Stomach (tissue), 9 donors: ENCODE data around the gene ATF3. TPM values are rescaled to one million over a fixed set of nuclear protein-coding genes. Genes with fewer than 3 reads are reported as not detected.

Source experiments
- DNase-seq, 2 donors: peaks; one replicate each; pipeline versions ENCODE4 v3.0.0 to v3.0.0-alpha.2; 2013 to 2019
- H3K27ac ChIP-seq, 5 donors: fragments of 200-600 bp in 4 of 5; sonication (generic) in 4 of 5; one replicate each; pipeline ENCODE4 v1.5.1; 2013 to 2019; ENCODE audit warnings: mild to moderate bottlenecking in 1 of 5, moderate library complexity in 1 of 5
- H3K27me3 ChIP-seq, 3 donors: fragments of 200-600 bp; sonication (generic); one replicate each; pipeline ENCODE4 v1.5.1; 2017 to 2019; ENCODE audit warnings: mixed run types in 1 of 3
- H3K36me3 ChIP-seq, 4 donors: fragments of 200-600 bp; sonication (generic); 1 replicate in 3 of 4; 2 replicates in 1 of 4; pipeline ENCODE4 v1.5.1; 2016 to 2019
- H3K4me1 ChIP-seq, 4 donors: fragments of 200-600 bp; sonication (generic); one replicate each; pipeline ENCODE4 v1.5.1; 2016 to 2019
- H3K4me3 ChIP-seq, 4 donors: fragments of 200-600 bp; sonication (generic) in 3 of 4; one replicate each; pipeline ENCODE4 v1.5.1; 2016 to 2019; ENCODE audit warnings: mild to moderate bottlenecking in 1 of 4
- H3K9me3 ChIP-seq, 4 donors: fragments of 200-600 bp; sonication (generic); one replicate each; pipeline ENCODE4 v1.5.1; 2016 to 2019
- EP300 ChIP-seq: sonication (generic); formaldehyde crosslinking; IDR thresholded peaks from one replicate; pipeline ENCODE4 v1.6.1; 2017; ENCODE audit warnings: antibody characterized with exemption
- POLR2A ChIP-seq, 4 donors: fragments of 450-650 bp; IDR thresholded peaks; one replicate each; pipeline ENCODE4 v1.6.1; 2016; ENCODE audit warnings: antibody characterized with exemption in 4 of 4, control low read depth in 2 of 4, mild to moderate bottlenecking in 1 of 4, moderate library complexity in 1 of 4
- POLR2AphosphoS5 ChIP-seq, 3 donors: sonication (generic); formaldehyde crosslinking; IDR thresholded peaks; one replicate each; pipeline ENCODE4 v1.6.1; 2016; ENCODE audit warnings: antibody characterized with exemption in 3 of 3
- WGBS, 5 donors: extraction: QIAGEN DNeasy Blood & Tissue Kit in 3 of 5; methylation state at CpG; one replicate each; pipeline versions ENCODE4 v1.1.5 to v1.1.7; 2013 to 2018; 5-methylcytosine and 5-hydroxymethylcytosine counted together
- intact Hi-C: fragments of 100-400 bp; cut with DNase I; formaldehyde crosslinking; loops from one replicate; pipeline ENCODE4 v1.15.1; 2023; ENCODE audit warnings: low total_unique reads
- polyA plus RNA-seq, 3 donors: library from polyadenylated mRNA; stranded (reverse); fragments of 200-250 nt; gene quantifications; one replicate each; pipeline ENCODE4 v1.2.3, GENCODE V29; 2013
- total RNA-seq, 5 donors: library from RNA; depleted of rRNA; stranded (reverse); fragments of >200 nt; gene quantifications; one replicate each; pipeline versions ENCODE4 v1.1.0 to v1.2.3, GENCODE V29; 2014 to 2016
- TF ChIP-seq, protein P1 (sequence below), 7 experiments: fragments of 450-650 bp in 4 of 7; fragments of 200-600 bp in 3 of 7; sonication (generic) in 3 of 7; IDR thresholded peaks; one replicate each; pipeline ENCODE4 v1.5.1; 2016 to 2019; ENCODE audit warnings: antibody characterized with exemption in 7 of 7, control low read depth in 2 of 7, mild to moderate bottlenecking in 1 of 7
- donor health status: healthy with polysubstance abuse.
- donor health status: Bipolar disorder and iron deficiency.
- donor health status: healthy.

Gene ATF3
- total and polyA plus RNA-seq, 8 donors, result 14.0 to 60.2 (median 33.0) TPM; not detected in 1

DNA sequence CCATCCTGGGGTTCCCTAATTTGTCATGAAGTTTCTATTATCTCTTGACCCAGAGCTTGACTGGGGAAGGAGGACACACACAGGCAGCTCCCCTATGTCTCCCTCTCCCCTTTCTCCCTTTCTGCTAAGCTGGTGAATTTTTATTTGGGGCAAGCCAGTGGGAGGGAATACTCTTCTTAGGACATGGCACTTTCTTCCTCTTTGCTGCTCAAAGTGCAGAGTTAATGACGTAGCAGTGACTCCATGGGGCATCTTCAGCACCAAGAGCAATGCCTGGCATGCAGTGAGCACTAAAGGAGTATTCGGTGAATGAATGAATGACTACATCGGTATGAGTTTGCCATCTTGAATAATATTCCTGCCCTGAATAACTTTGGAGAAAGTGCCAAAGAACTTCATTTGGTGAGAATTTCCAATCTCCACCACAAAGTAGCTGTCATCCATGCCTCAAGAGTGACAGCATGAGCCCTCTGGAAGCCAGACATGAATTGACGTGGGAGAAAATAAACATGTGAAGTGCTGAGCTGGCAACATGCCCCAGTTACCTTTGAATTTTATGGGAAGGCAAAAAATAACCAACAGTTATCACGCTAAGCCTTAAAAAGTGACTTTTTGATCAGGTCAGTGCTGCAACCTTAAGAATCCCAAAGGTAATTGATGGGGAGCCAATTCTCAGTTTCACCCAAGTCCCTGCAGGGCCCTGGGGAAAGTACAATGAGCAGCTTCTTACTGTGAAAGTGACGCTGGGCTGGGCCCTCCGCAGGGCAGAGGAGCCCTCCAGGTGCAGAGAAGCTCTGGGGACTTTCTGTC, 22.1 kb upstream of the ATF3 start:
- H3K4me1 ChIP-seq, result no peaks in the 10 kb centered on the region
- no peak overlapping the region for H3K4me3 ChIP-seq
- H3K27ac ChIP-seq, result no peak overlapping the region
- TF ChIP-seq, protein P1, sequence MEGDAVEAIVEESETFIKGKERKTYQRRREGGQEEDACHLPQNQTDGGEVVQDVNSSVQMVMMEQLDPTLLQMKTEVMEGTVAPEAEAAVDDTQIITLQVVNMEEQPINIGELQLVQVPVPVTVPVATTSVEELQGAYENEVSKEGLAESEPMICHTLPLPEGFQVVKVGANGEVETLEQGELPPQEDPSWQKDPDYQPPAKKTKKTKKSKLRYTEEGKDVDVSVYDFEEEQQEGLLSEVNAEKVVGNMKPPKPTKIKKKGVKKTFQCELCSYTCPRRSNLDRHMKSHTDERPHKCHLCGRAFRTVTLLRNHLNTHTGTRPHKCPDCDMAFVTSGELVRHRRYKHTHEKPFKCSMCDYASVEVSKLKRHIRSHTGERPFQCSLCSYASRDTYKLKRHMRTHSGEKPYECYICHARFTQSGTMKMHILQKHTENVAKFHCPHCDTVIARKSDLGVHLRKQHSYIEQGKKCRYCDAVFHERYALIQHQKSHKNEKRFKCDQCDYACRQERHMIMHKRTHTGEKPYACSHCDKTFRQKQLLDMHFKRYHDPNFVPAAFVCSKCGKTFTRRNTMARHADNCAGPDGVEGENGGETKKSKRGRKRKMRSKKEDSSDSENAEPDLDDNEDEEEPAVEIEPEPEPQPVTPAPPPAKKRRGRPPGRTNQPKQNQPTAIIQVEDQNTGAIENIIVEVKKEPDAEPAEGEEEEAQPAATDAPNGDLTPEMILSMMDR (IDR thresholded peaks at IDR 0.05), result no peak
- TF ChIP-seq EP300 (no peak), POLR2A (IDR thresholded peaks at IDR 0.05) (no peak), POLR2AphosphoS5 (IDR thresholded peaks at IDR 0.05) (no peak)
- H3K9me3 ChIP-seq, result no peaks in the 10 kb centered on the region
- DNase-seq, result no peak
- no peaks in the 10 kb centered on the region for H3K36me3 ChIP-seq
- intact Hi-C loops, result no loop called here
- WGBS, 5 donors, result 77 to 91% (median 83%) methylated on average over 7 of the region's 7 CpGs
- H3K27me3 ChIP-seq, result peaks cover 0 to 56% (median 8%) of the 10 kb centered on the region in 3 donors

DNA sequence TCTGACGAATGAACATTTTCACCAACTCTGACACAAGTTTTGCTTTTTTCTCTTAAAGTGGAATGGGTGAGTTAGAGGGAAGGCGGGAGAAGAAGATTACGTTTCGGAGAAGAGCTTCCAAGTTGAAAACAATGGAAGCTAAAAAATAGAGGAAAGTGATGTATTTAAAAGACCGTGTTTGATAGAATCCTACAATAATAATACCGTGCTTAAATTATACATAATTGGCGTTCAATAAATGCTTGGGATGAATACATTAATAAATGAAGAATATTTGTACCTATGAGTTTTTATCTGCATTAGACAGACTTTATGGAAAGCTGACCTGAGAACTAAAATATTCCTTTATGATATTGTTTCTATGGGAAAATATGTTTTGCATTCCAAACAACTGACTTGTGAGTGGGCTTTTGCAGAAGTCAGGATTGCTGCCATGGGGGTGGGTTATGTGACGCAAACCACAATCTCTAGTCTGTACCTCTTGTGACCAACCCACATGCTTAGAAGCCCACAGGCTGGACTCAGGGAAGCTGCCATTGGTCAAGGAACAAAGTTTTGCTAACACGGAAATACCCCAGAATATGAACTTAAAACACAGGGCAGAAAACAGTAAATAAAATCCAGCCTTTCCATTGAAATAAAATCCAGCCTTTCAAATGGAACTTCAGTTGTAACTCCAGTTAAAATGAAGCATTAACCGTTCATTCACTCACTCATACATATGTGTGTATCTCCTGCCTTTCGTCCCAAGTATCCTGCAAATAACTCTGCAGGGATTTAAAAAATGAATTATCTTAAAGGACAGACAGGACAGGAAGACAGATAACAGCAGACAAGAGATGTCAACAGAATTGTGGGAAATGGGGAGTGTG, 21.3 kb upstream of the ATF3 start:
- DNase-seq, result peak in 1 of 2 donors; percentile 70
- H3K4me3 ChIP-seq, result no peak overlapping the region
- TF ChIP-seq, protein P1 (IDR thresholded peaks at IDR 0.05), result no peak
- TF ChIP-seq POLR2A (IDR thresholded peaks at IDR 0.05) (no peak), POLR2AphosphoS5 (IDR thresholded peaks at IDR 0.05) (no peak), EP300 (no peak)
- 77 to 85% (median 78%) methylated on average over 11 of the region's 11 CpGs for WGBS, 5 donors
- H3K9me3 ChIP-seq, result no peaks in the 10 kb centered on the region
- no peak overlapping the region for H3K27ac ChIP-seq
- H3K4me1 ChIP-seq, result no peaks in the 10 kb centered on the region
- no peaks in the 10 kb centered on the region for H3K36me3 ChIP-seq
- intact Hi-C loops, result no loop called here
- H3K27me3 ChIP-seq, result peaks cover 0 to 57% (median 8%) of the 10 kb centered on the region in 3 donors

DNA sequence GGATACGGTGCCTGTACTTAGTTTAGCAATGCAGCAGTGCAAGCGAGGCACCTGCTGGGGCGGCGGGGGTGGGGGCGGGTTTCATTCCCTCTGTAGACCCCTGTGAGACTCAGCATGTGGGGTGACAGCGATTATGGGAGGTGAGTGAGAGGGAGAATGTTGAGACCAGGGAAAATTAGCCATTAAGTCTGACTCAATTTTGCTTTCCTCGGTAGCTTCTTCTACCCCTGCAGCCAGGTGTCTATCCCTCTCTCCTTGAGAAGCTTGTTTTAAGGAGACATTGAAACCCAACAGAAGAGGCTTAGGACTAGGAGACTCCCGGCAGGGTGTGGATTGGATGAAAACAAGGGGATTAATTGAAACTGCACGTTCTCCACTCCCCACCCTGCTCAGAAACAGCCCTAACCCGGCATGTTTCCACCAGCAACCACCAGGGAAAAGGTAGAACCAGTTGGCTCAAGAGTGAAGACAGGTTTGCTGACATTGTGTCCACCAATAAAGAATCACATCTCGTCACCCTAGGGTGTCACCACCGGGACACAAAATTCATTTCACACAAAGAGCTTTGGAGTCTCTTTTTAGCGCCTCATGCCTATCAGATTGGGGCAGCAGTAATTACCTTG, 20.6 kb upstream of the ATF3 start:
- Histone ChIP-seq H3K27me3 (peaks cover 0 to 57% (median 8%) of the 10 kb centered on the region in 3 donors), H3K4me1 (no peaks in the 10 kb centered on the region), H3K36me3 (no peaks in the 10 kb centered on the region), H3K9me3 (no peaks in the 10 kb centered on the region), H3K27ac (no peak overlapping the region), H3K4me3 (no peak overlapping the region)
- TF ChIP-seq POLR2AphosphoS5 (IDR thresholded peaks at IDR 0.05) (no peak), POLR2A (IDR thresholded peaks at IDR 0.05) (no peak), EP300 (no peak)
- TF ChIP-seq, protein P1 (IDR thresholded peaks at IDR 0.05), result no peak
- intact Hi-C loops, result no loop called here
- peak in 1 of 2 donors; percentile 49 for DNase-seq
- 38 to 47% (median 43%) methylated on average over 13 of the region's 13 CpGs for WGBS, 5 donors

DNA sequence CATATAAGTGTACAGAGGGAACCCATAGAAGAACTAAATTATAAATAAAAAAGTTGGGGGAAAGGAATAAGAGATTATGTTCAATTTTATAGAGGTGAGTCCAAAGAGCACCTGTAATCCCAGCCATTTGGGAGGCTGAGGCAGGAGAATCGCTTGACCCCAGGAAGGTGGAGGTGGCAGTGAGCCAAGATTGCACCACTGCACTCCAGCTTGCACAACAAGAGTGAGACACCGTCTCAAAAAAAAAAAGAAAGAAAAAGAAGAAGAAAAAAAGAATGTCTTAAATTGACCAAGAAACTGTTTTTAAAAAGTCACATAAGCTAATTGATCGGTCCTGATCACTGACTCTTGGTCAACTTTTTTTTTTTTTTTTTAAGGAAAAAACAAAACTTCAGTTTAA, 19.1 kb upstream of the ATF3 start:
- TF ChIP-seq EP300, result no peak
- TF ChIP-seq POLR2A (IDR thresholded peaks at IDR 0.05), result no peak
- TF ChIP-seq, protein P1 (IDR thresholded peaks at IDR 0.05), result no peak
- TF ChIP-seq POLR2AphosphoS5 (IDR thresholded peaks at IDR 0.05), result no peak
- H3K4me3 ChIP-seq, result no peak overlapping the region
- H3K36me3 ChIP-seq, result no peaks in the 10 kb centered on the region
- no peaks in the 10 kb centered on the region for H3K4me1 ChIP-seq
- 69 to 84% (median 82%) methylated on average over 3 of the region's 3 CpGs for WGBS, 5 donors
- H3K27me3 ChIP-seq, result peaks cover 0 to 57% (median 8%) of the 10 kb centered on the region in 3 donors
- DNase-seq, result no peak
- intact Hi-C loops, result no loop called here
- H3K9me3 ChIP-seq, result no peaks in the 10 kb centered on the region
- no peak overlapping the region for H3K27ac ChIP-seq
